ENCODE results near the gene TSPAN10. TPM values are rescaled to one million over a fixed set of nuclear protein-coding genes. Genes with fewer than 3 reads are reported as not detected.

TSPAN10 gene
- total and polyA plus RNA-seq, 2 of the 13 experiments (the other 11 are each of a cell fraction or from before 2014, with no cell fraction given), result 0.54 to 0.75 TPM

GRCh38 chr17:81636505-81637288 lies at the start of gene TSPAN10, which contains the start of gene NPLOC4 (continued):
- peak; percentile 17 for TF ChIP-seq ZNF407 (CRISPR knock-in tag; IDR thresholded peaks at IDR 0.05; ENCODE audit: not compliant biosample characterization)
- TF ChIP-seq NR2C2 (CRISPR knock-in tag; IDR thresholded peaks at IDR 0.05; ENCODE audit: borderline replicate concordance), result peak; percentile 75; the same call in 1 of the 2 replicates
- TF ChIP-seq NCOA5 (CRISPR knock-in tag; IDR thresholded peaks at IDR 0.05), result no peak
- peak; percentile 88 for TF ChIP-seq ZNF784 (CRISPR knock-in tag; IDR thresholded peaks at IDR 0.05; ENCODE audit: borderline replicate concordance)
- TF ChIP-seq, protein P1, sequence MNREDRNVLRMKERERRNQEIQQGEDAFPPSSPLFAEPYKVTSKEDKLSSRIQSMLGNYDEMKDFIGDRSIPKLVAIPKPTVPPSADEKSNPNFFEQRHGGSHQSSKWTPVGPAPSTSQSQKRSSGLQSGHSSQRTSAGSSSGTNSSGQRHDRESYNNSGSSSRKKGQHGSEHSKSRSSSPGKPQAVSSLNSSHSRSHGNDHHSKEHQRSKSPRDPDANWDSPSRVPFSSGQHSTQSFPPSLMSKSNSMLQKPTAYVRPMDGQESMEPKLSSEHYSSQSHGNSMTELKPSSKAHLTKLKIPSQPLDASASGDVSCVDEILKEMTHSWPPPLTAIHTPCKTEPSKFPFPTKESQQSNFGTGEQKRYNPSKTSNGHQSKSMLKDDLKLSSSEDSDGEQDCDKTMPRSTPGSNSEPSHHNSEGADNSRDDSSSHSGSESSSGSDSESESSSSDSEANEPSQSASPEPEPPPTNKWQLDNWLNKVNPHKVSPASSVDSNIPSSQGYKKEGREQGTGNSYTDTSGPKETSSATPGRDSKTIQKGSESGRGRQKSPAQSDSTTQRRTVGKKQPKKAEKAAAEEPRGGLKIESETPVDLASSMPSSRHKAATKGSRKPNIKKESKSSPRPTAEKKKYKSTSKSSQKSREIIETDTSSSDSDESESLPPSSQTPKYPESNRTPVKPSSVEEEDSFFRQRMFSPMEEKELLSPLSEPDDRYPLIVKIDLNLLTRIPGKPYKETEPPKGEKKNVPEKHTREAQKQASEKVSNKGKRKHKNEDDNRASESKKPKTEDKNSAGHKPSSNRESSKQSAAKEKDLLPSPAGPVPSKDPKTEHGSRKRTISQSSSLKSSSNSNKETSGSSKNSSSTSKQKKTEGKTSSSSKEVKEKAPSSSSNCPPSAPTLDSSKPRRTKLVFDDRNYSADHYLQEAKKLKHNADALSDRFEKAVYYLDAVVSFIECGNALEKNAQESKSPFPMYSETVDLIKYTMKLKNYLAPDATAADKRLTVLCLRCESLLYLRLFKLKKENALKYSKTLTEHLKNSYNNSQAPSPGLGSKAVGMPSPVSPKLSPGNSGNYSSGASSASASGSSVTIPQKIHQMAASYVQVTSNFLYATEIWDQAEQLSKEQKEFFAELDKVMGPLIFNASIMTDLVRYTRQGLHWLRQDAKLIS (CRISPR knock-in tag; IDR thresholded peaks at IDR 0.05), result 0 out of 2 replicates have a peak, but pooled peaks have one; percentile 61
- peak; percentile 95 for TF ChIP-seq TAF1 (CRISPR knock-in tag; IDR thresholded peaks at IDR 0.05)
- no peak for TF ChIP-seq ZKSCAN5 (CRISPR knock-in tag; IDR thresholded peaks at IDR 0.05)
- TF ChIP-seq ZMYM4 (CRISPR knock-in tag; IDR thresholded peaks at IDR 0.05), result peak; percentile 79
- TF ChIP-seq HDAC1 (CRISPR knock-in tag; IDR thresholded peaks at IDR 0.05), result peak; percentile 94
- no peak for TF ChIP-seq HNF1A (IDR thresholded peaks at IDR 0.05; ENCODE audit: low read depth)
- TF ChIP-seq HNF1A (CRISPR knock-in tag; IDR thresholded peaks at IDR 0.05; ENCODE audit: borderline replicate concordance), result peak; percentile 56

Measured in HepG2 (cell line).